NT2/D1 (cell line): ENCODE results near the gene YY1.

Experiments used
- SUZ12 ChIP-seq: IDR thresholded peaks from 2 replicates; pipeline ENCODE4 v1.6.1; 2011; ENCODE audit not compliant: insufficient read length, insufficient read depth; ENCODE audit errors: extremely low read depth
- YY1 ChIP-seq: IDR thresholded peaks from 2 replicates; pipeline ENCODE4 v1.6.1; 2011; ENCODE audit not compliant: insufficient read length, insufficient read depth
- ZNF274 ChIP-seq: IDR thresholded peaks from 2 replicates; pipeline ENCODE4 v1.6.1; 2011; ENCODE audit warnings: mild to moderate bottlenecking, low read depth, low read length

DNA sequence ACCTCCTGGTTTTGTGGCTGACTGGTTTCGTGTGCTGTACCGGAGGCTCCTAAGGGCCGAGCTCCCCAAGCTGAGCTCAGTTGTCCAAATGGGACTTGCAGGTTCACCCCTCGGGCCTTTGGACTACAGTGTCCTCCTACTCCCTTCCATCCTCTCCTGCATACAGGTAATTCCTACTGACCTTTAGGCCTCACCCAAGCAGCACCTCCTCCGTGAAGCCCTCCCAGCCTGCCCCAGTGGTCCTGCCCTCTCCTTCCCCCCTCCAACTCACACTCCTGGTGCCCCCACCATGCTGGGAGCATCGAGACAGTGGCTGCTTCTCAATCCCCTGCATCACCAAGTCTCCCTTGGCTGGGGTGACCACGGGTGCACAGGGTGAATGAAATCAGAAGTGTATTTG, 27.1 kb upstream of the YY1 start:
- TF ChIP-seq ZNF274 (no peak), YY1 (no peak), SUZ12 (no peak)
